ENCODE results near the gene SIT1. TPM values are rescaled to one million over a fixed set of nuclear protein-coding genes. Genes with fewer than 3 reads are reported as not detected.

The SIT1 gene
- under 1 TPM; 0.18 to 0.68 TPM for total RNA-seq

GRCh38 chr9:35650341-35651158 is at the start of gene SIT1:
TSS of gene SIT1 (minus strand) at chr9:35650931. CDS start at chr9:35650853, 78 bp downstream.
- Histone ChIP-seq H3K9me3 (no peaks in the 10 kb centered on the region), H3K4me1 (replicated peaks) (peaks cover 4% of the 10 kb centered on the region), H3K27ac (no peak within 1 kb of the TSS), H3K27me3 (replicated peaks; ENCODE audit: insufficient read depth) (no peaks in the 10 kb centered on the region), H3K36me3 (no peaks in the 10 kb centered on the region), H3K4me3 (no peak within 1 kb of the TSS)
- TF ChIP-seq POLR2AphosphoS5 (IDR thresholded peaks at IDR 0.05) (no peak), CTCF (IDR thresholded peaks at IDR 0.05) (no peak), POLR2A (IDR thresholded peaks at IDR 0.05) (no peak)
- 74% methylated on average over 22 of the region's 22 CpGs for WGBS
- intact Hi-C loops (cut with DNase I) = no loop called here
- no peak for DNase-seq (ENCODE audit: low spot score)

GRCh38 chr9:35700031-35700430 is 49.3 kb upstream of the SIT1 start:
- Histone ChIP-seq H3K36me3 (peaks cover 47 to 55% of the 10 kb centered on the region in 2 donors), H3K9me3 (no peaks in the 10 kb centered on the region), H3K4me3 (no peak overlapping the region), H3K27ac (no peak overlapping the region), H3K27me3 (replicated peaks; ENCODE audit: insufficient read depth) (no peaks in the 10 kb centered on the region), H3K4me1 (replicated peaks) (no peaks in the 10 kb centered on the region)
- WGBS = 84% methylated on average over 11 of the region's 11 CpGs
- intact Hi-C loops (cut with DNase I) = no loop called here
- no peak for DNase-seq (ENCODE audit: low spot score)
- TF ChIP-seq POLR2AphosphoS5 (IDR thresholded peaks at IDR 0.05) (no peak), POLR2A (IDR thresholded peaks at IDR 0.05) (no peak), CTCF (IDR thresholded peaks at IDR 0.05) (no peak)

GRCh38 chr9:35698231-35698630 is 47.5 kb upstream of the SIT1 start:
- no peak for TF ChIP-seq POLR2A (IDR thresholded peaks at IDR 0.05)
- no peak for TF ChIP-seq POLR2AphosphoS5 (IDR thresholded peaks at IDR 0.05)
- WGBS = 94% methylated on average over 5 of the region's 5 CpGs
- no peak overlapping the region for H3K4me3 ChIP-seq
- no peaks in the 10 kb centered on the region for H3K27me3 ChIP-seq (replicated peaks; ENCODE audit: insufficient read depth)
- no peaks in the 10 kb centered on the region for H3K9me3 ChIP-seq
- no peak for DNase-seq (ENCODE audit: low spot score)
- H3K27ac ChIP-seq = peak overlapping the region in 1 of 2 donors; percentile 42
- H3K36me3 ChIP-seq = peaks cover 29 to 37% of the 10 kb centered on the region in 2 donors
- no peaks in the 10 kb centered on the region for H3K4me1 ChIP-seq (replicated peaks)
- intact Hi-C loops (cut with DNase I) = loop anchor here (5.0 to 10.0 kb wide), 2 partner anchors 36 to 93 kb away; partner anchors contain the start of gene TESK1

GRCh38 chr9:35697486-35697885 is 46.8 kb upstream of the SIT1 start:
- peak overlapping the region; percentile 31 to 42 for H3K27ac ChIP-seq
- no peak for DNase-seq (ENCODE audit: low spot score)
- H3K4me3 ChIP-seq = no peak overlapping the region
- WGBS = 67% methylated on average over 14 of the region's 14 CpGs
- no peaks in the 10 kb centered on the region for H3K9me3 ChIP-seq
- H3K36me3 ChIP-seq = peaks cover 23 to 36% of the 10 kb centered on the region in 2 donors
- H3K4me1 ChIP-seq (replicated peaks) = no peaks in the 10 kb centered on the region
- H3K27me3 ChIP-seq (replicated peaks; ENCODE audit: insufficient read depth) = no peaks in the 10 kb centered on the region
- intact Hi-C loops (cut with DNase I) = loop anchor here (5.0 to 10.0 kb wide), 2 partner anchors 35 to 93 kb away; partner anchors contain the start of gene TESK1
- TF ChIP-seq POLR2A (IDR thresholded peaks at IDR 0.05) (no peak), CTCF (IDR thresholded peaks at IDR 0.05) (no peak), POLR2AphosphoS5 (IDR thresholded peaks at IDR 0.05) (no peak)

- DNase-seq (ENCODE audit: low spot score) = peak; percentile 39
Measured at GRCh38 chr9:35696520-35697215, 45.9 kb upstream of the SIT1 start.

More at GRCh38 chr9:35696520-35697215, 45.9 kb upstream of the SIT1 start:
- Histone ChIP-seq H3K4me1 (replicated peaks) (no peaks in the 10 kb centered on the region), H3K4me3 (no peak overlapping the region), H3K9me3 (no peaks in the 10 kb centered on the region), H3K27ac (peak overlapping the region; percentile 31 to 42), H3K36me3 (peaks cover 23 to 32% of the 10 kb centered on the region in 2 donors), H3K27me3 (replicated peaks; ENCODE audit: insufficient read depth) (no peaks in the 10 kb centered on the region)
- 34% methylated on average over 9 of the region's 9 CpGs for WGBS
- TF ChIP-seq POLR2A (IDR thresholded peaks at IDR 0.05) = no peak
- TF ChIP-seq POLR2AphosphoS5 (IDR thresholded peaks at IDR 0.05) = peak; percentile 62
- TF ChIP-seq CTCF (IDR thresholded peaks at IDR 0.05) = peak; percentile 54 to 71 (median 64)
- intact Hi-C loops (cut with DNase I) = loop anchor here (5.0 to 10.0 kb wide), 2 partner anchors 34 to 92 kb away; partner anchors contain the start of gene TESK1

All from prostate gland (tissue), 2 donors.